Posterior vena cava (tissue), 2 donors: ENCODE results near the gene CD55. TPM values are rescaled to one million over a fixed set of nuclear protein-coding genes. Genes with fewer than 3 reads are reported as not detected.

Experiments
- DNase-seq: peaks from one replicate; pipeline ENCODE4 v3.0.0-alpha.2; 2020; ENCODE audit warnings: low spot score
- intact Hi-C, 2 donors: fragments of 100-400 bp; cut with DNase I; formaldehyde crosslinking; loops; one replicate each; pipeline versions ENCODE4 v1.14.1 to v1.14.2; 2022 to 2023
- total RNA-seq, 2 donors: library from RNA; stranded (reverse); fragmentation: NEBNext Ultra II Directional; extraction: Animal tissue kit (Norgen Biotek cat#: 25700); gene quantifications; one replicate each; pipeline ENCODE4 v1.2.1, GENCODE V29; 2021
- donor health status: DM: yes; HTN: yes; CAD: no.
- donor health status: DM: yes; HTN: yes; CAD: no.

CD55 gene
- total RNA-seq, 2 donors from 2014 or later: 52.7 to 53.2 TPM

DNA sequence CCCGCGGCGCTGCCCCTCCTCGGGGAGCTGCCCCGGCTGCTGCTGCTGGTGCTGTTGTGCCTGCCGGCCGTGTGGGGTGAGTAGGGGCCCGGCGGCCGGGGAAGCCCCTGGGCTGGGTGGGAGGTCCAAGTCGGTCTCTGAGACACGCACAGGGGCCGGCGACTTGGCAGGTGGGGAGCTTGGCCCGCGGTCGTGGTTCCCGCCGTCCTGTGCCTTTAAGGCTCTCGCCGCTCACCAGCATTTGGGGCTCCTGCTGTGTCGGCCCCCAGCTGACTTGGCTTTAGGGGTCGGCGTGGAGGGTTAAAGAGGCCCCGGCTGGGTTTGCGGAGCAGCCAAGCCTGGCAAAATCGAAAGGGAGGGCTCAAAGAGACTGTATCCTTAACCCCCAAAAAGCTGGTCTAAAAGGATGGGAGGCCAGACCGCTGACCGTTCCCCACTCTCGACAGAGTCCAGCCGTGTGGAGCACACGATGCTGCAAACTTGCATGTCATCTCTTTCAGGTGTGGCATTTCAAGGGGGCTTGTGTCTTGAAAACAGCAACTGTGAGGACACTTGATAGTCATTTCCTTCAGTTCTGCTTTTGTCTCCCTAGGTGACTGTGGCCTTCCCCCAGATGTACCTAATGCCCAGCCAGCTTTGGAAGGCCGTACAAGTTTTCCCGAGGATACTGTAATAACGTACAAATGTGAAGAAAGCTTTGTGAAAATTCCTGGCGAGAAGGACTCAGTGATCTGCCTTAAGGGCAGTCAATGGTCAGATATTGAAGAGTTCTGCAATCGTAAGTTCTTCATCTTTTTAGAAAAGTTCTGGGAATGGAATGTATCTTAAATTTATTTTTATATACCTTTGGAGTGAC, 540 bp downstream of the CD55 start:
- intact Hi-C loops: loop anchor here in 1 of 2 donors (5.0 kb wide), 1 partner anchor 640 kb away; no protein-coding TSS in a partner anchor
- no peak for DNase-seq

DNA sequence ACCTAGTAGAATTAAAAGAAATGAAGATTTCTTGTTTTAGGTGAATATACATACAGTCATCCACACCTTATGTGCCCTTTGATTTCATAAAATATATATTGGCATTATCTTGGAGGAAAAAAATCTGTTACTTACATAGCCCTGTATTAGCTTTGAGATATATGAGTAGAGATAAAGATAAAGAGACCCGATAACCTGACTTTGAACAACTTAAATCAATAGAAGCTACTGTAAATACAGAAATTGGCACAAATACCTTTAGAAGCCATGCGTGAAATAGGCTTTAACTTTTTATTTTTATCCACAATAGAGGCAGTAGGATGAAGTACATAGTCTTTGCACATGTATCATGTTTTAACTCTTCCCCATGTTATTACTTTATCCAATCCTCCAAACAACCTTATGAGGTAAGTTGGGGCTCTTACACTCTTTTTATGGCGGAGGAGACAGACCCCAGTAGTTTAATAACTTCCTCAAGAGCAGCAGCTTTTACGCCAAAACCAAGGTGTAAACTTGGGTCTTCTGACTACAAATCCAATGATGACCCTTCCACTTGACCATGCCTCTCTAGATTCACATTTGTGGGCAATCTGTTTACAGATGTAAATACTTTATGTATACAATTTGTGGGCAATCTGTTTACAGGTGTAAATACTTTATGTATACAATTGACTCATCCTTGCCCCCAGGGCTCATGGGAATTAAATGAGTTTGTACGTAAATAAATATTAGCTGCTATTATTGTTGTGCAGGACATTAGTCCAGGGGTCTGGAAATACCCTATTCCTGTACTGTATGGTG, 2.1 kb downstream of the CD55 start:
- no peak for DNase-seq
- intact Hi-C loops: loop anchor here in 1 of 2 donors (5.0 kb wide), 1 partner anchor 639 kb away; no protein-coding TSS in a partner anchor

DNA sequence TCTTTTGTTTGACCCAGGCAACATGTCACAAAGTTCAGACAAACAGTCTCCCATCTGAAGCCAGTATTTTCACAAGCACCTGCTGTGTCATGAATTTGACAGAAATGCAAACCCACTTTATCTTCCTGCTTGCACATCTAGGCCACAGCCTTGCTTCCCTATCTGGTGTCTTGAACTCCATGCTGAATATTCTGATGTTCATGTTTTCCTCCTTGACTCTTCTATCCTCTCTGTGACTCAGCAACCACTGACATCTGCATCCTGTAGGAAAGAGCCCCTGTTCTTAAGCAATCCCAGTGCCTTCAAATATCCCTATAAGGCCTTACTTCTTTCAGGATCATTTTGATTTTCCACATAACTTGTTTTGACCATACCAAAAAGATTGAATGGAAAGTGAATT, 6.5 kb downstream of the CD55 start:
- intact Hi-C loops: no loop called here
- DNase-seq: no peak

DNA sequence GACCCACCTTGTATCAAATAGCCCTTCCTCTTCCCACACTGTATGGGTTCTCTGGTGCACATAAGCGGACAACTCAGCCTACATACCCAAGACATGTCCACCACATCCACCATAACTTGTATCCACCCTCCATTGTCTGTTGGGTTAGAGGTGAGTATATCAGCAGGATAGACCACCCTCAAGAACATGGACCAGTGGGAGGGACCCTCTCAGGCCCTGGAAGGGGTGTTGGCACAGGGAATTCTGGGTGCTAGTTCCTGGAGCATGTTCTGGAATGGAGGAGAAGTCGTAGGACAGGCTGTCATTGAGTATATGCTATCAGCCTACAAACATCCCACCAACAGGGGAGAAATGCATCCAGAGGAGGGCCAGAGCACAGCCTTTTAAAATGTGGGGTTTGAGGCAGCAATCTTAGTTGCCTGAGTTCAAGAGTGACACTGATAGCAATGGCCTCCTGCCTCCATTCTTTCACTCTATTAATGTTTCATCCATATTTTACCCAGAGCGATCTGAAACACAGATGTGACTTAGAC, 7.5 kb downstream of the CD55 start:
- no peak for DNase-seq
- intact Hi-C loops: no loop called here

DNA sequence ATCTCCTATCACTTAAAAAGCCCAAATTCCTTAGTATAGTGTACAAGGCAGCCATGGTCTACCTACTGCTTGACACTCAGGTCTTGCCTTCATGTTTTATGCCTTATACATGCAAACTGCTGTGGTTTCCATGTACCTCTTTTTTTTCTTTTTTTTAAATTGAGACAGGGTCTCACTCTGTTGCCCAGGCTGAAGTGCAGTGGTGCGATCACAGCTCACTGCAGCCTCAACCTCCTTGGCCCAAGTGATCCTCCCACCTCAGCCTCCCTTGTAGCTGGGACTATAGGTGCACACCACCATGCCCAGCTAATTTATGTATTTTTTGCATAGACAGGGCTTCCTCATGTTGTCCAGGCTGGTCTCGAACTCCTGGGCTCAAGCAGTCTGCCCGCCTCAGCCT, 8.0 kb downstream of the CD55 start:
- no peak for DNase-seq
- intact Hi-C loops: no loop called here

DNA sequence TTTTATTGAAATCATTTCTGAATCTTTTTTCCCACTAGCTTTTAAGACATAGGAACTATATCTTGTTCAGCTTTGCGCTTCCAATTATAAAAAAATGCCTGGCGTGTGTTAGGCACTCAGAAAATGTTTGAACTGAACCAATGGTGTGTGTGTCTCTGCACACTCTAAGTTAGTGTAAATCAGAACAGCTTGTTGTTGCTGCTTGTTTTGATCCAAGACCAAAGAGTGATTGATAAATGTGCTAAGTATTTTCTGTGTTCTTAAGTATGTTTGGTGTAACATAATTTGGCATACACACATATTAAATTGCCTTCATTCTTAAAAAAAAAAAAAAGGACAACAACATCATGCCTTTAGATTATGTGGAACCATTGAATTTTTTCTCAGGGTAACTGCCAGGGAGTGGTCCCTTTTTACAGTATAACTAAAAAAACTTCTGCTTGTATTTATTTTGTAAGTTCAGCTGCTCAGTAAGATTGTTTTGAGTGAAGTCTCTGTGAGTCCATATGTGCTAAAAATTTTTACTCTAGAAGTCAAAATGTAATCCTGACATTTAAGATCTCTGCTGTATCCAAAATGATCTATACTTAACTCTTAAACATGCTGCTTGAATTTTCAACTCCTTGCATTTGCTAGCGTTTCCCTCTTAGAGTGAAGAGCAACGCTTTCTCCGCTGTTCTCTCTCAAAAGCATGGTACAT, 8.7 kb downstream of the CD55 start:
- intact Hi-C loops: loop anchor here in 1 of 2 donors (10.0 kb wide), 1 partner anchor 1545 kb away; no protein-coding TSS in a partner anchor
- DNase-seq: no peak

DNA sequence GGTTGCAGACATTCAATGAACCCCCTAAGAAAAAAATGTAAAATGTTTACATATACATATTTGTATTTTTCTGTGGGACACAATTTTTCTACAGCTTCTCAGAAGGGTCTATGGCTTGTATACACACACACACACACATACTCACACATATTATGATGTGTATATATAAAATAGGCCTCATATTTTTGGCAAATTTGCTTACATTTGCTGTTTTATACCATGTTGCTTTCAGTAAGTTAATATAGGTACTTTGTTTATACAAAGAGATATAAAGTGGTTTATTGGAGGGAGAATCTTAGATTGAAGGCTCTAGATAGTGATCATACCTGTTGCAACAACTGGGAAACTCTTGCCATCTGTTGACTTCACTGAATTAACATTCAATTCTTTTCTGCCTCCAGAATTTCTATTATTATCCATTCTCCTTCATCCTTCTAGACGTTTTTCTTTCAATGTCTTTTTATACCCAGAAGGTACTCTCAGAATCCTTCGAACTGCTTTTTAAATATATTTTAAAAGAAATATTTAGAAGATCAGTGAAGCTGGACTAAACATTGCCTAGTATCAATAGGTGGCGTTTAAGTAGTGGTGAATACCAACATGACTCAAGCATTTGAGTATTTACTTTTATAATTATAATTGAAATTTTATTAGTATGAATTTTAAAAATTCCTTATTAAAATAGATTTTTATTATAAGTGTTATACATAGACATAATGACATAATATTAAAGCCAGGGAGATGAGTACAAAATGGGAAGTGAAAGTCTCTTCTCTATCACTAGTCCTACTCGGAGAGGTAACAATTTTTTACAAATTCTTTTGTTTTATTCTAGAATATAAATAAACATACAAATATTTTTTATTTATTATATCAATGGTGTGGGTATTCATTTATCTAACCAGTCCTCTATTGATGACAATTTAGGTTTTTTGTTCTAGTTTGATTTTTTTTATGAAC, 10.2 kb downstream of the CD55 start:
- intact Hi-C loops: loop anchor here in 1 of 2 donors (10.0 kb wide), 1 partner anchor 1547 kb away; no protein-coding TSS in a partner anchor
- no peak for DNase-seq

DNA sequence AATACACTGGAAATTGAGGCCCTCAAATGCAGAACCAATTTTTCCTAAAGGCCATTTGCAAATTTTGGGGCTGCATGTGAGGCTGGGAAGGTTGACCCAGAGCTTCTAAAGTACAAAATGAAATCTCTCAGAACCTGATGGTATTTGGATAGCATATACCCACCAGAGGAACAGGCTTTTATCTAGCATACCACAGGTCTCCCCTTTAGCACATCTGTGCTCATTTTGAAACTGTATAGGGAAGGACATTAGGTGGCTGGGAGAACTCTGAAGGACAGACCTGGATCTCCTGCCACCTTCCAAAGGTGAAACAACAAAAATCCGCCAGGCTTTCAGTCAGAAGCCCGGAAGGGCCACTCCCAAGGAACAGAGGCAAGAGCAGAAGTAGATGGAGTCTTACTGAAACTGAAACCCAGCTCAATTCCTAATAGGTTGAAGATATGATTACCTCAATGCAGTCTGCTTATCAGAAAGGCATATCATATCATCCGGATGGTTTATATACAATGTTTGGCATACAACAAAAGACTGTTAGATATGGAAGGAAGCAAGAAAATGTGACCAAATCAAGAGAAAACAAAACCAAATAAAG, 11.6 kb downstream of the CD55 start:
- no peak for DNase-seq
- intact Hi-C loops: loop anchor here in 1 of 2 donors (10.0 kb wide), 1 partner anchor 1548 kb away; no protein-coding TSS in a partner anchor

DNA sequence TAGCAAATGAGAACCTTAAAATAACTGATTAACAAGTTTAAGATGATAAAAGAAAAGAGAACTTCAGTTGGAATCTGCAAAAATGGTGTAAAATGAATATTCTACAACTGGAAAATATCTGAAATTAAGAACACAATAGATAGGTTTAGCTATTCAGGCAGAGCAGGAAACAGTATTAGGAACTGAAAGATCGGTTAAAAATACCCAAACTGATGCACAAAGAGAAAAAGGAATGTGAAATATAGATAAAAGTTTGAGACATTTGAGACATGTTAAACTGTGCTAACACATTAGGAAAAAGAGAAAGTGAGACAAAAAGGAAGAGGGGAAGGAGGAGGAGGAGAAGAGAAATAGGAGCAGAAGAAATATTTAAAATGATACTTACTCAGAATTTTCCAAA, 12.1 kb downstream of the CD55 start:
- intact Hi-C loops: loop anchor here in 1 of 2 donors (10.0 kb wide), 1 partner anchor 1549 kb away; no protein-coding TSS in a partner anchor
- DNase-seq: no peak

DNA sequence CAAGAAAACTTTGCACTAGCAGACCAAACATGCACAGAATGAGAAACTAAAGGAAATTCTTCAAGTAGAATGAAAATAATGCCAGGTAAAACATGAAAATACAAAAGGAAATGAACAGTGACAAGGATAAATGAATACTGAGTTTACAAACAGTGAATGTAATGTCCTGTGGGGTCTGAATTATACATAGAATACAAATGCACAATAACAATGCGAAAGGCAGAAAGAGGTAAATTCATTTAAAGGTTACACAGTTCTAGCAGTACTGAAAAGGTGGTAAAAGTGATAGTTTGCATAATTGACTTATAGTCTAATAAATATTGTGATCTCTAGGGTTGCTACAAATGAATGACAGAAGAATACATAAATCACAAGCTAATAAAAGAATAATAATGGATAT, 12.9 kb downstream of the CD55 start:
- DNase-seq: no peak
- intact Hi-C loops: loop anchor here in 1 of 2 donors (10.0 kb wide), 1 partner anchor 1550 kb away; no protein-coding TSS in a partner anchor

DNA sequence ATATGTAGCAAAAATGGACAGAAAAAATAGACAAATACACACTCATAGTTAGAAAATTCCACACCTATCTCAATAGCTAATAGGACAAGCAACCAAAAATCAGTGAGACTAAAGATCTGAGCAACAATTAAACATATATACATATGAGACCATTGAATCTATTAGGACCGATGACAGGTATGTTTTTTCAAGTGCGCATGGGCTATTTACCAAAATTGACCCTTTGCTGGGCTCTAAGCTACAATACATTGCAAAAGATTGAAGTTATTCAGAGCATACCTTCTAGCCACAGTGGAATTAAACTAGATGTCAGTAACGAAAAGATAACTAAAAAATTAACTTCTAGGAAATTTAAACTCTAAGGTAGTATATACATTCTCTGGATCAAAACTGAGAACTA, 13.7 kb downstream of the CD55 start:
- intact Hi-C loops: loop anchor here in 1 of 2 donors (10.0 kb wide), 1 partner anchor 1550 kb away; no protein-coding TSS in a partner anchor
- DNase-seq: no peak

DNA sequence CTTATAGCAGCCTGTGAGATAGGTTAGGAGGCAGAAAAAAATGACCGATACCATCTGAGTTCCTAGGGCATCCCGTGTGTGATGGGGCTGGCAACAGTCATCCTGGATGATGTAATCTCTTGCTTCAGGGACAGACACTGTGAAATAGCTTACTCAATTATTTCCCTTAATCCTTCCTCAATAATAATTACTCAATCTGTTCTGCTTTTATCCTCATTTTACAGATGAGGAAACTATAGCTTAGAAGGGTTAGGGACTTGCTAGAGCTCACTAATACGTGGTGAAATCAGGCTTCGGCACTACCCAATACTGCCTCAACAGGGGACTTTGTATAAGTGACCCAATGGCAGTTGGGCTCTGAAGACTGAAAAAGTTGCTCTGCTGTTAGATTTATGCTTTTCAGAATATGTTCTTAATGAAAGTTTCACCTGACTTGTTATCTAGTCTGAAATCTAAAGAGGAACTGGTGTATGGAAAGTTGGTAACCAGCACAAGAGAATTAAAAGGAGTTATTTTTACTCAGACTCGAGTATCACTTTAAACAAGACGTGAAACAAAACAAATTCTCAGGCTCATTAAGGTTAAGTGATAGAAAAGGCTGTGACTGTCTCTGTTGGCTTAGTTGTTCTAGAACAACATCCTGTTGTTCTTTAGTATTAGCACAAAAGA, 14.4 kb downstream of the CD55 start:
- DNase-seq: no peak
- intact Hi-C loops: loop anchor here in 1 of 2 donors (10.0 kb wide), 1 partner anchor 1551 kb away; no protein-coding TSS in a partner anchor

DNA sequence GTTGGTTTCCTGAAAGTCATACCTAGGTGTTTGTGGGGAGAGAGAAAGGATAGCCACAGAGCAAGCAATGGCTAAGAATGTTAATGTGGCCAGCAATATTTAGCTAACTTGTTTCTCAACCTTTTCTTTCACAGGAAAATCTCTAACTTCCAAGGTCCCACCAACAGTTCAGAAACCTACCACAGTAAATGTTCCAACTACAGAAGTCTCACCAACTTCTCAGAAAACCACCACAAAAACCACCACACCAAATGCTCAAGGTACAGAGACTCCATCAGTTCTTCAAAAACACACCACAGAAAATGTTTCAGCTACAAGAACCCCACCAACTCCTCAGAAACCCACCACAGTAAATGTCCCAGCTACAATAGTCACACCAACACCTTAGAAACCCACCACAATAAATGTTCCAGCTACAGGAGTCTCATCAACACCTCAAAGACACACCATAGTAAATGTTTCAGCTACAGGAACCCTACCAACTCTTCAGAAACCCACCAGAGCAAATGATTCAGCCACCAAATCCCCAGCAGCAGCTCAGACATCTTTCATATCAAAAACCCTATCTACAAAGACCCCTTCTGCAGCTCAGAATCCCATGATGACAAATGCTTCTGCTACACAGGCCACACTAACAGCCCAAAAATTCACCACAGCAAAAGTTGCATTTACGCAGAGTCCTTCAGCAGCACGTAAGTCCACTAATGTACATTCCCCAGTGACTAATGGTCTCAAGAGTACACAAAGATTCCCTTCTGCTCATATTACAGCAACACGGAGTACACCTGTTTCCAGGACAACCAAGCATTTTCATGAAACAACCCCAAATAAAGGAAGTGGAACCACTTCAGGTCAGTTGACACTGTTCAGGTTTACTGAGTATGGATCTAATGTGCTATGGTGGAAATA, 15.3 kb downstream of the CD55 start:
- DNase-seq: no peak
- intact Hi-C loops: loop anchor here in 1 of 2 donors (10.0 kb wide), 1 partner anchor 1552 kb away; no protein-coding TSS in a partner anchor

DNA sequence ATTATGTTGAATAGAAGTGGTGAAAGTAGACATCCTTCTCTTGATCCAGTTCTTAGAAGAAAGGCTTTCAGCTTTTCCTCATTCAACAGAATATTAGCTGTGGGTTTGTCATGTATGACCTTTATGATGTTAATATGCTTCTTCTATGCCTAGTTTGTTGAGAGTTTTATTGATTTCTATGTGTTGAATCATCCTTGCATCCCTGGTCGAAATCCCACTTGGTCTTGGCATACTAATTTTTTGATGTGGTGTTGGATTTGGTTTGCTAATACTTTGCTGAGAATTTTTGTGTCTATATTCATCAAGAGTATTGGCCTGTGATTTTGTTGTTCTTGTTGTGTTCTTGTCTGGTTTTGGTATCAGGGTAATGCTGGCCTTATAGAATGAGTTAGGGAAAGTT, 20.9 kb downstream of the CD55 start:
- no peak for DNase-seq
- intact Hi-C loops: no loop called here

DNA sequence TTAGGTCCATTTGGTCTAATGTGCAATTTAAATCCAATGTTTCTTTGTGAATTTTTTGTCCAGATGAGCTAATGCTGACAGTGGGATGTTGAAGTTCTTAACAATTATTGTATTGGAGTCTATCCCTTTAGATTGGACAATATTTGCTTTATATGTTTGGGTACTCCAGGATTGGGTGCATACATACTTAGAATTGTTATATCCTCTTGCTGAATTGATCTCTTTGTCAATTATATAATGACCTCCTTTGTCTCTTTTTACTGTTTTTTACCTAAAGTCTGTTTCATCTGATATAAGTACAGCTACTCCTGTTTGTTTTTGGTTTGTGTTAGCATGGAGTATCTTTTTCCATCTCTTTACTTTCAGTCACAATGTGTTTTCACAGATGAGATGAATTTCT, 22.2 kb downstream of the CD55 start:
- DNase-seq: no peak
- intact Hi-C loops: no loop called here

DNA sequence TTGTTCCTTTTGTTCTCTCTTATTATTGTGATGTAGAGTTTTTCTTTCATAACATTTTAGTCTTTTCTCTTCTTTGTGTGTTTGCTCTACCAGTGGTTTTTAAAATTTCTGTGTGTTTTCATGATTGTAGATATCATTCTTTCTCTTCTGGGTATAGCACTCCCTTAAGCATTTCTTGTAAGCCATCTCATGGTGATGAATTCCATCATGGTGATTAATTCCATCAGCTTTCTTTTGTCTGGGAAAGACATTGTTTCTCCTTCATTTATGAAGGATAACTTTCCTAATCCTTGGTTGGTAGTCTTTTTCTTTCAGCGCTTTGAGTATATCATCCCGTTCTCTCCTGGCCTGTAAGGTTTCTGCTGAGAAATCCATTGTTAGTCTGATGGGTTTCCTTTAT, 22.7 kb downstream of the CD55 start:
- DNase-seq: no peak
- intact Hi-C loops: no loop called here
